K562 (cell line): Measurements from ENCODE around the gene THOC1.

Experiments
- BRF1 ChIP-seq: IDR thresholded peaks from 3 replicates; pipeline ENCODE4 v1.6.1; 2011; ENCODE audit warnings: borderline replicate concordance, mild to moderate bottlenecking; ENCODE audit not compliant: insufficient read length; ENCODE audit errors: extremely low read depth
- EZH2 ChIP-seq: IDR thresholded peaks from 2 replicates; pipeline ENCODE4 v1.6.1; 2012; ENCODE audit warnings: low read depth, mild to moderate bottlenecking, inconsistent platforms, low read length, borderline replicate concordance
- HNRNPLL ChIP-seq: fragments of 200-400 bp; formaldehyde crosslinking; IDR thresholded peaks from 2 replicates; pipeline ENCODE4 v1.6.1; 2017; ENCODE audit warnings: low read length, low read depth, mild to moderate bottlenecking; ENCODE audit not compliant: poor library complexity, severe bottlenecking
- NCOR1 ChIP-seq: fragments of 450-650 bp; IDR thresholded peaks from 2 replicates; pipeline ENCODE4 v1.6.1; 2016; ENCODE audit warnings: mild to moderate bottlenecking, moderate library complexity
- PHB2 ChIP-seq: fragments of 450-650 bp; IDR thresholded peaks from 2 replicates; pipeline ENCODE4 v1.6.1; 2017; ENCODE audit warnings: low read depth
- RFX5 ChIP-seq: IDR thresholded peaks from 2 replicates; pipeline ENCODE4 v1.6.1; 2011; ENCODE audit warnings: low read depth, mild to moderate bottlenecking, improper control_type of control experiment, low read length
- SAFB2 ChIP-seq: fragments of 200-400 bp; formaldehyde crosslinking; IDR thresholded peaks from 2 replicates; pipeline ENCODE4 v1.6.1; 2018; ENCODE audit warnings: borderline replicate concordance, low read length, low read depth, moderate library complexity; ENCODE audit not compliant: severe bottlenecking
- SMC3 ChIP-seq: conservative IDR thresholded peaks from 2 replicates; pipeline ENCODE4 v1.6.1; 2011; ENCODE audit warnings: low read depth, low read length, improper control_type of control experiment; ENCODE audit not compliant: insufficient read depth
- ZNF316 ChIP-seq: fragments of 450-650 bp; IDR thresholded peaks from 2 replicates; pipeline ENCODE4 v1.6.1; 2016
- ZNF561 ChIP-seq: fragments of 450-650 bp; formaldehyde crosslinking; conservative IDR thresholded peaks from 2 replicates; pipeline ENCODE4 v1.4.0; 2020; ENCODE audit warnings: mild to moderate bottlenecking, moderate library complexity
- TF ChIP-seq, protein P1 (sequence below), 3 experiments: IDR thresholded peaks in 2 of 3; conservative IDR thresholded peaks in 1 of 3; 2 replicates each; pipeline ENCODE4 v1.5.1; 2011 to 2012; ENCODE audit warnings: low read length in 3 of 3, mild to moderate bottlenecking in 3 of 3, control low read depth in 2 of 3, improper control_type of control experiment in 1 of 3, inconsistent platforms in 1 of 3, low read depth in 1 of 3, mixed read lengths in 1 of 3, moderate library complexity in 1 of 3; ENCODE audit not compliant: insufficient read depth in 2 of 3
- TF ChIP-seq, protein P2 (sequence below): fragments of 200-400 bp; formaldehyde crosslinking; IDR thresholded peaks from 2 replicates; pipeline ENCODE4 v1.6.1; 2017; ENCODE audit warnings: mild to moderate bottlenecking, low read depth, low read length, moderate library complexity

DNA sequence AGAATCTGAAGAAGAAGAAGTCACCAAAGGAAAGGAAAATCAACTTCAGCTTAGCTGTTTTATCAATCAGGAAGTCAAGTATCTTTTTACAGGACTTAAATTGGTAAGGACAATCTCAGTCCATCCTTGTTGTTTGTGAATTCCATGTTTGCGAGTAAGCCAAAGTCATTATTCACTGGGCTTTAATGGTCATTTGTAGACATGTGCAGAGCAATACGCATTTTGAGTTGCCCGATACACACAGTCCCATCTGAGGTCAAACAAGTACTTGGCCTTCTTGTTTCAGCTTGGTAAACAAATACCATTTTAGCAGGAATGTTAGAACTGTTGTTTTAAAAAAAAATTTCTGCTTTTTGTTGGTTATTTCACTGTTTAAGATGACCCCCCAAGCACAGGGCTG, 68.6 kb downstream of the THOC1 start:
- TF ChIP-seq, protein P1, sequence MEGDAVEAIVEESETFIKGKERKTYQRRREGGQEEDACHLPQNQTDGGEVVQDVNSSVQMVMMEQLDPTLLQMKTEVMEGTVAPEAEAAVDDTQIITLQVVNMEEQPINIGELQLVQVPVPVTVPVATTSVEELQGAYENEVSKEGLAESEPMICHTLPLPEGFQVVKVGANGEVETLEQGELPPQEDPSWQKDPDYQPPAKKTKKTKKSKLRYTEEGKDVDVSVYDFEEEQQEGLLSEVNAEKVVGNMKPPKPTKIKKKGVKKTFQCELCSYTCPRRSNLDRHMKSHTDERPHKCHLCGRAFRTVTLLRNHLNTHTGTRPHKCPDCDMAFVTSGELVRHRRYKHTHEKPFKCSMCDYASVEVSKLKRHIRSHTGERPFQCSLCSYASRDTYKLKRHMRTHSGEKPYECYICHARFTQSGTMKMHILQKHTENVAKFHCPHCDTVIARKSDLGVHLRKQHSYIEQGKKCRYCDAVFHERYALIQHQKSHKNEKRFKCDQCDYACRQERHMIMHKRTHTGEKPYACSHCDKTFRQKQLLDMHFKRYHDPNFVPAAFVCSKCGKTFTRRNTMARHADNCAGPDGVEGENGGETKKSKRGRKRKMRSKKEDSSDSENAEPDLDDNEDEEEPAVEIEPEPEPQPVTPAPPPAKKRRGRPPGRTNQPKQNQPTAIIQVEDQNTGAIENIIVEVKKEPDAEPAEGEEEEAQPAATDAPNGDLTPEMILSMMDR (IDR thresholded peaks at IDR 0.05 in 2 of 3, conservative IDR thresholded peaks at IDR 0.05 in 1 of 3; ENCODE audit: insufficient read depth in 2 of 3, low read depth in 1 of 3, low read length in 3 of 3): no peak
- TF ChIP-seq SMC3: no peak
- no peak for TF ChIP-seq EZH2
- TF ChIP-seq ZNF316: no peak
- no peak for TF ChIP-seq HNRNPLL
- TF ChIP-seq, protein P2, sequence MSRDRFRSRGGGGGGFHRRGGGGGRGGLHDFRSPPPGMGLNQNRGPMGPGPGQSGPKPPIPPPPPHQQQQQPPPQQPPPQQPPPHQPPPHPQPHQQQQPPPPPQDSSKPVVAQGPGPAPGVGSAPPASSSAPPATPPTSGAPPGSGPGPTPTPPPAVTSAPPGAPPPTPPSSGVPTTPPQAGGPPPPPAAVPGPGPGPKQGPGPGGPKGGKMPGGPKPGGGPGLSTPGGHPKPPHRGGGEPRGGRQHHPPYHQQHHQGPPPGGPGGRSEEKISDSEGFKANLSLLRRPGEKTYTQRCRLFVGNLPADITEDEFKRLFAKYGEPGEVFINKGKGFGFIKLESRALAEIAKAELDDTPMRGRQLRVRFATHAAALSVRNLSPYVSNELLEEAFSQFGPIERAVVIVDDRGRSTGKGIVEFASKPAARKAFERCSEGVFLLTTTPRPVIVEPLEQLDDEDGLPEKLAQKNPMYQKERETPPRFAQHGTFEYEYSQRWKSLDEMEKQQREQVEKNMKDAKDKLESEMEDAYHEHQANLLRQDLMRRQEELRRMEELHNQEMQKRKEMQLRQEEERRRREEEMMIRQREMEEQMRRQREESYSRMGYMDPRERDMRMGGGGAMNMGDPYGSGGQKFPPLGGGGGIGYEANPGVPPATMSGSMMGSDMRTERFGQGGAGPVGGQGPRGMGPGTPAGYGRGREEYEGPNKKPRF: no peak
- no peak for TF ChIP-seq RFX5
- TF ChIP-seq BRF1: no peak
- TF ChIP-seq SAFB2: no peak
- no peak for TF ChIP-seq ZNF561 (CRISPR knock-in tag)
- no peak for TF ChIP-seq NCOR1
- TF ChIP-seq PHB2: no peak
